WI38 (cell line): ENCODE data around the gene MCM3.

ENCODE experiments used
- H3K4me3 ChIP-seq: 2 replicates; pipeline ENCODE4 v1.5.1; 2011; ENCODE audit warnings: low read depth, mild to moderate bottlenecking, control low read depth, low read length
- CTCF ChIP-seq: IDR thresholded peaks from 2 replicates; pipeline ENCODE4 v1.5.1; 2012; ENCODE audit warnings: low read depth, mild to moderate bottlenecking, control low read depth, low read length

The MCM3 gene

DNA sequence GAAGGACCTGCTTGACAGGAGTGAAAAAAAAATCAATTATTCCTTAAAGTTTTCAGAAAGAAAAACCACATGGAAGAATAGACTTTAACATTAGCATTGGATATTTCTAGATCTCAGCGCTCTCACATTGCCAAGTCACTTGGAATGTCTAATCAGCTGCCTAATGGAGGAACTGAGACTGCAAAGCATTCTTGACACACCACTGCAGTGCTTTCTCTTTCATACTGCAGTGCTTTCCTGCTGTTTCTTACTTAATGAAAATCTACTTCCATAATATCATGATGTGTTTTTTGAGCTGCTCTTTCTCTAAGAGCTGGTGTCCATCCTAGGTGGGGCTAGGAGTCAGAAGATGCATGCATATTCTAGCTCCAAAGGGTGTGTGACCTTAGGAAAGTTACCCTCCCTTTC is 20.4 kb upstream of the MCM3 start:
- TF ChIP-seq CTCF: no peak
- no peak overlapping the region for H3K4me3 ChIP-seq

GRCh38 chr6:52303178-52303577 is 18.6 kb upstream of the MCM3 start:
- TF ChIP-seq CTCF: no peak
- no peak overlapping the region for H3K4me3 ChIP-seq

- TF ChIP-seq CTCF: no peak
Measured at GRCh38 chr6:52301326-52301725, 16.8 kb upstream of the MCM3 start.

GRCh38 chr6:52300489-52300931 is 16.0 kb upstream of the MCM3 start:
- TF ChIP-seq CTCF: no peak

More at GRCh38 chr6:52301326-52301725, 16.8 kb upstream of the MCM3 start:
- no peak overlapping the region for H3K4me3 ChIP-seq

GRCh38 chr6:52299653-52300052 is 15.1 kb upstream of the MCM3 start:
- TF ChIP-seq CTCF: no peak
- no peak overlapping the region for H3K4me3 ChIP-seq

More at GRCh38 chr6:52300489-52300931, 16.0 kb upstream of the MCM3 start:
- no peak overlapping the region for H3K4me3 ChIP-seq

DNA sequence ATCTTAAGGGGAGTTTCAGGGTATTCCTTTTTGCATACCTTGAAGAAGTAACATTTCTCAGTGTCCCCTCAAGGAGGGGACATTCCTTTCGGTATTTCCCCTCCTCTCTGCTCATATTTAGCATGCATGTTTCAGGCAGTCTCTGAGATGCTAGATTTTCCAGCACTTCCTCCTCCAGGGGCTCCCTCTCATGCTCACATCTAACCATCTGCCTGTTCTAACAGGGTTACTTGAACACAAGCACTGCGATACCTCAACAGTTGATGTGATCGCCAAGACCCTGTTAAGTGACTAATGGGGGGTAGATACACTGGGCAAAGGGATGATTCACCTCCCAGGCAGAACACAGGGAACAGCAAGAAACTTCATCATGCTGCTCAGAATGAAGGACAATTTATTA is 12.9 kb upstream of the MCM3 start:
- TF ChIP-seq CTCF: no peak
- H3K4me3 ChIP-seq: no peak overlapping the region

- no peak overlapping the region for H3K4me3 ChIP-seq
- TF ChIP-seq CTCF: no peak
Measured at GRCh38 chr6:52293067-52293466, 8.5 kb upstream of the MCM3 start.
